DMS153 treated with DMSO at 0.1 percent for 48 hours (cell line): ENCODE measurements around the gene NSUN7.
"Not testable (repeated sequence)": the region's sequence is repeated elsewhere in the genome, so short reads cannot be mapped to it uniquely, and the experiment has no call there.

Source experiments
- DNase-seq: peaks from one replicate; lab custom pipeline; 2025; ENCODE audit not compliant: unreplicated experiment; lab: John Stamatoyannopoulos, UW

Gene NSUN7

DNA sequence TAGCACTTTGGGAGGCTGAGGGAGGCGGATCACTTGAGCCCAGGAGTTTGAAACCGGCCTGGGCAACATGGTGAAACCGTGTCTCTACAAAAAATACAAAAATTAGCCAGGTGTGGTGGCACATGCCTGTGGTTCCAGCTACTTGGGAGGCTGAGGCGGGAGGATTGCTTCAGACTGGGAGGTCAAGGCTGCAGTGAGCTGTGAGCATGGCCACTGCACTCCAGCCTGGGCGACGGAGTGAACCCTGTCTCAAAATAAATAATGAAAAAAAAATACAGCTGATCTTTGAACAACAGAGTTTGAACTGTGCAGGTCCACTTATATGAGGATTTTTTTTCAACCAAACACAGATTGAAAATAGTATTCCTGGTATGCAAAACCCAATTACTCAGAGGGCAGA is 67.4 kb downstream of the NSUN7 start:
- not testable (repeated sequence) for DNase-seq

DNA sequence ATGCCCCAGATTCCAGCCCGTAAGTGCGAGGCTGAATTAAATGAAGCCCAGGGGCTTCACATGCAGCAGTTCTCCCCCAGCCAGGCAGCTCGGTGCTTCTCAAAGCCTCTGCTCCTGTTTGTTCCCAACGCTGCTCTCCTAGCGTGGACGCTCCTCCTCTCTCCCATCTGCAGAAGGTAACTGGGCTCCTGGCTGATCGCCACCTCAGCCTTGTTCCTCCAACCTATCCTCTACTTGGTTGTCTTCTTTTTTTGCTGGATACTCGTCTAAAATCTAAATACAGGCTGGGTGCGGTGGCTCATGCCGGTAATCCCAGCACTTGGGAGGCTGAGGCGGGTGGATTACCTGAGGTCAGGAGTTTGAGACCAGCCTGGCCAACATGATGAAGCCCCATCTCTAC is 70.3 kb downstream of the NSUN7 start:
- no peak for DNase-seq

DNA sequence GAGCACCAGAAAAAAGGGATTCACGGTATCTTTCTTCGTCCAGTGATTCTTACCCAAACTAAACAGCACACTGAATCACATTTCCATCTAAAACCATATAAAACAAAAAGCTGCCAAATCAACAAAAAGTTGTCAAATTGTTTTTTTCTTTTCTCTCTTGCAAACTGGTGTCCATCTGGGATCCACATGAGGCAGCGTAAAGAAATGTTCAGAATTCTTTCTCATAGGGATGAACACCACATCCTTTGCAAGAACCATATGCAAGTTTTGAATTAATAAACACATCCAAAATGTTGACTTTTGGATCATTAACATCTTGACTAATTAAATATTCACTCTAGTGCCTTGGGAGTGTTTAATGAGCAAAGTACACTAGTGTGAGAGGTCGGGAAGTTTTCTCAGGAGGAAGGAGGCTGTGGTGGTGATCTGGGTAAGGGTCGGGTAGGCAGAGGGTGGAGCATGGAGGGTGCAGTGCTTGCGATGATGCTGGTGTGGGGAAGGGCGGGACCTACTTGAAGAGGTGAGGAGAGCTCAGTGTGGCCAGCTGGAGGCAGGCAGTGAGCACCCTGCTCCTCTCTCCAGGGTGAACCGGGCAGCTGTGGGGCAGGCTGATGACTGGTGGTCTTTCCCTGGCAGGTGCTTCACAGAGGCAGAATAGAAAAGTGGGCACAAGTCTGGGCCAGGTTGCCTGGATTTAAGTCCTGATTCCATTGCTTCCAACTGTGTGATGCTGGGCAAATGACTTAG is 72.8 kb downstream of the NSUN7 start:
- no peak for DNase-seq

- DNase-seq = no peak
Measured at GRCh38 chr4:40825014-40825838, 75.5 kb downstream of the NSUN7 start.

DNA sequence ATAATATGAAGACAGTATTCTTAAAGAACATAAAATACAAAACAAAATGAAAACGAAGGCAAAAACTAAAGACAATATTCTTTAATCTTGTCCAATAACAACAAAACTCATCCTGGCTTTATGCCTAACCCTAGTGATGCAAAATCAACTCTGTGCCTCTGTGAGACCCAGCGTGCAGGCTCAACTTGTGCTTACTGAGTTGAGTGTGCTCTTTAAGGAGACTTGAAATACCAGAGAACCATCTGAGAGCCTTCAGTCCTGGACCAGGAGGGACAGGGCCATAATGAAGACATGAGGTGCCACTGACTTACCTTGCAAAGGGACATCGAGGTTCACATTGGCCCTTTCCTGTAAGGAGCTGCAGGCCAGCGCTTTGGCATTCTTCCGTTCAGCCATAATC is 77.1 kb downstream of the NSUN7 start:
- DNase-seq = no peak

DNA sequence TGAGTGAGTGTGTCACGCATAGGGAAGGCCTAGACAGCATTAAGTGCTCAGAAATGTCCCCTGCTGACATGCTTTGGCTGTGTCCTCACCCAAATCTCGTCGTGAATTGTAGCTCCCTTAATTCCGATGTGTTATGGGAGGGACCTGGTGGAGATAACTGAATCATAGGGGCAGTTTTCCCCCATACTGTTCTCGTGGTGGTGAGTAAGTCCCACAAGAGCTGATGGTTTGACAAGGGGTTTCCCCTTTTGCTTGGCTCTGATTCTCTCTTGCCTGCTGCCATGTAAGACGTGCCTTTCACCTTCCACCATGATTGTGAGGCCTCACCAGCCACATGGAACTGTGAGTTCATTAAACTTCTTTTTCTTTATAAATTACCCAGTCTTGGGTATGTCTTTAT is 78.0 kb downstream of the NSUN7 start:
- no peak for DNase-seq

DNA sequence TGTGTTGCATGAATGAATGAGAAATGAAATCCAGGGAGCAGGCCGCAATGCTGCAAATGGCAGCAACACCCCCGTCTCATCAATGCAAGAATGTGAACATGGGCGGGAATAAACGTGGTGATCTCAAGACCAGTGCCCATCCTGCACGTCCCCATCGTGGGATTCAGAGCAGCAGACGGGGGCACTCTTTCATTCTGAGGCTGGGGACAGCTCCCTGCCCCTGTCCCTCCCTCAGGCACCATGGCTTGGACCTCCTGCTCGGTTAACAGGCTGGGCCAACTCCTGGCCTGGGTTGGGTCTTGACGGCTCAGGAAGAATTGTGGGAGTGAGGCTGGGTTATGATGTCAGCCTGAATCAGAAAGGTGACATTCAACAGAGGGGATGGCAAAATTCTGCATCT is 78.9 kb downstream of the NSUN7 start:
- DNase-seq = no peak

- no peak for DNase-seq
Measured at GRCh38 chr4:40829586-40829985, 79.8 kb downstream of the NSUN7 start.

- no peak for DNase-seq
Measured at GRCh38 chr4:40831146-40831907, 81.6 kb downstream of the NSUN7 start.

DNA sequence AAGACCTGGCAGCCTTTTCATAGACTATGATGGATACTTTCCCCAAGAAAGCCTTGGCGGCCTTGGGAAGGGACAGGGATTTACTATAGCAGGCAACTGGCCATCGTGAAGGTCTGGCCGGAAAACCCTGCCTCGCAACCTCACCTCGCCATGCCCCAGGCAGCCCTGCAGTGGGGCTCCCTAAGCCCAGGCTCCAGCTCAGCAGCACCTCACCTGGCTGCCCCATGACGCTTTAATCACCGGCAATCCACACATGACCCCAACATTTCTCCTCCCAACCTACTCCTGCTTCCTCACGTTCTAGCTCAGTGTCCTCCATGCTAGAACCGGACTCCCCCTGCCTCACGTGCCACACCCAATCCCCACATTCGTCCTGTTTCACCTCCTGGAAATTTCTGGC is 82.4 kb downstream of the NSUN7 start:
- no peak for DNase-seq

DNA sequence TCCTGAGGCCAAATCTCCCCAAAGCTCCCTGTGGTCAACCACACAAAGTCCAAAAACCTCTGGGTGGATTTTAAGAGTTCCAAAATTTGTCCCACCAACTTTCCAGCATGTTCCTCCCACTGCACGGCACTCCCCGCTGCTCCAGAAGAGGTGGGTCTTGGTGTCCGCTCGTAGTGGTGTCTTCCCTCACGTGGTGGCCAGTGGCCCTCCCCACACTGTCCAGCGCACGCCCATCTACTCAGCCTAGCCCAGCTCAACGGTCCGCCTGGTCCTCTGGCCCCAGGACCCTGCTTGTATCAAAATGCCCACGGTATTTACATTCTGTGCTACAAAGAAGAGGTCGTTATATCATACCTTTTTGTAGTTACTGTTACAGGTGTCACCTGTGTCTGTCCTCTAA is 83.5 kb downstream of the NSUN7 start:
- DNase-seq = no peak

DNA sequence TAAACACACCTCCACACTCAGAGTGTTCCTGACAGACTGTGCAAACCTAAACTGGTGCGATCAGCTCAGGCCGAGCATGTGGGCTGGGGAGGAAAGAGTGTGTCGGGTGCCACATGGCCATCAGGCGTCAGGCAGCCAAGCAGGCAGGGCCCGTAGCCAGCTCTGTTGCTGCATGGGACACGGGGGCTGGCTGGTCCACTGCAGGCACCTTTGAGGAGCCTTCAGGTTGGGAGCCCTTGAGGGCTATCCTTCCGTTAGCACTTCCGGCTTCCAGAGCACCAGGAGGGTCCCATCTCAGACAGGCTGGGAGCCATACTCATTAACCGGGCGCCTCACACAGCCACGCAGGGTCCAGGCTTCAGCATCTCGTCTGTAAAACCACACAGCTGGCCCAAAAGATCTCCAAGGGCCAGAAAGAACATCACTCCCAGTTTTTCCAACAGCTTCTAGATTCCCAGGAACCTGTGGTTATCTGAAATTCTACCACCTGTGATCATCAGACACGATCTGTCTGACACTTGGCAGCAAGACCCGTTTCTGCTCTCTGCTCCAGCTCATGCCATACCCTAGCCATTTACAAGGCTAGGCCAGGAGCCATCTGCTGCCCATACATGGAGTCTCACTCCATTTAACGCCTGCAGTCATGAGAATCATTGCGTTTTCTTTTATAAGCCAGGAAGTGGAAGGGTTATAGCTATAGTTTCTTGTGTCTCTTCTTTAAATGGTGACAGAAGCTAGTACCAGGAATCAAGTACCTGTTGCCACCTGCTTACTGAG is 87.5 kb downstream of the NSUN7 start:
- no peak for DNase-seq

GRCh38 chr4:40838742-40839141 is 89.0 kb downstream of the NSUN7 start:
- DNase-seq = no peak

DNA sequence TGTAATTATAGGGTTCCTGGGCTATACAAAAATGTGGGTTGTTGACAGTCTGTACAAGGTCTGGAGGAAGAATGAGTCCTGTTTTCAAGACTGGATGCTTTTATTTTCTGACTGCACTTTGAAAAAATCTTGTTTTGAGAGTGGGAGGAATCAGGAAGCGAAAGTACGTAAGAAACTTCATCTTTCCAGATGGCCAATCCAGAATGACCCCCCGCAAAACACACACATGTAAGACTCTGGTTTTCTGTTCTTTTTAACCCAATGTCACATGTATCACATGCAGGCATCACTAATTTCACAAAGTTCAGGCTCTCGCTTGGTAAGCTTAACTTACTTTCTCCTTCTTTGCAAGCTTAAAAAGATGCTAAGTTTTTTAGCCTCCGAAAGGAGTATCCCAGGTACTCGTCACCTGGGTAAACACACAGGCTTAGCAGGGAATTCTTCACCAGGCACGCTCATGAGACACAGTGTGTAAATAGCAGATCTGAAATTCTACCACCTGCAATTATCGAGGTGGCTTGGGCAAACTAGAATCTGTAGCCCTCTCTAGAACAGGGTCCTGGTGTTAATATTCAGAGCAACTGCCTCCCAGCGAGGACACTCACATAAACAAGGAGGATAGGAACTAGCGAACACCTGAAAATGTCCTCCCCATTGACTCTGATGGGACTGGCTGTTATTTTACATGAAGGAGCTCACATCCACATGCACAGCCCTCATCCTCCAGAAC is 90.7 kb downstream of the NSUN7 start:
- DNase-seq = no peak

DNA sequence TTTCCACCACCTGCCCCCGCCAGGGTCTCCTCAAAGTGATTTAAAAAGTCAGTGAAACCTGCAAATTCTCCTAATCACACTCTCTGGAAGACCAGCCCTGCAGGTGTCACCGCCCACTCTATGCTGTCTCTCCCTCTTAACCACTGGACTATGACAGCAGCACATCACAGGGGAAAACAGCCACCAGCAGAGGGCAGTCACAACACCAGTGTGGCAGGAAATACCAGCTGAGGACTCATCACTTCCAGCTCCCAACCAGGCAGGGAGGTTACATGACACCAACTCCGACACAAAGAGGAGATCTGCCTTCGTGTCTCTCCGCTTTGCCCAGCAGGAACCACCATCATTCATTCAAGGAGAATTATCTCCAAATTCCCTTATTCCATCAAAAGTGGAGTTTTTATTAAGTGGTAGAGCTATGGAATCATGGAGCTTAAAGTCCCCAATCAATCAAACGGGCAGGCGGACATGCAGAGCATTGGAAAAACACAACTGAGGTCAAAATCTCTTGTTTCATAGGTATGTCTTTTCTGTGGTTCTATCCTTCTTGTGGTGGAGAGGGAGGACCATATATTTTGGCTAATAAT is 91.3 kb downstream of the NSUN7 start:
- DNase-seq = no peak

GRCh38 chr4:40842318-40842717 is 92.6 kb downstream of the NSUN7 start:
- no peak for DNase-seq

DNA sequence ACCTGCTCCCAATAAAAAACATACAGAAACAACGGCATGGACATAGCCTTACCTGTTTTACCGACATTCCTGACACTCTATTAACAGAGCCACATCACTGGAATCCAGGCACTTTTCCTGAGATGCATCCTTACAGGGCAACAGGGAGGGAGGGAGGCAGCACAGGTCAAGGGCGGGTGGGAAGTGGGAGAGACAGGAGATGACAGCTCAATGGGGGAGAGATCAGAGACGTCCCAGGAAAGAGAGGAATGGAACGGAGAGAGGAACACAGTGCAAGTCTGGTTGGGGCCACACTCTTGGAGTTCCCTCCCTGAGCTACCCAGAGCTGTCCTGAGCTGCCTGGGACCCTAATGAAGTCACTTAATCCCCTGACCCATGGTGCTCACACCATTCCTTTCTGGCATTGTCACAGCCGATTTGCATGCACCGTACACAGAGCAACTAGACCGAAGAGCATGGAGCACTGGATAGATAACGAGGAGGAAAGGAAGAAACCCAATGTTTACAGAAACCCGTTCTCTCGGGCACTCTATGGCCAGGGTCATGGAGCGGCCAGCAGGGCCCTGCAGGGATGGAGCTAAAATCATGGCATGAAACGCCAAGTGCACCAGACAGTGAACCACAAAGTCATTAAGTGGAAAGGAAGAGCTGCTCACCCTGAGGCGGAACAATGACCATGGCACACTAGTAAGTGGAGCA is 93.1 kb downstream of the NSUN7 start:
- no peak for DNase-seq

- no peak for DNase-seq
Measured at GRCh38 chr4:40843696-40844095, 93.9 kb downstream of the NSUN7 start.

DNA sequence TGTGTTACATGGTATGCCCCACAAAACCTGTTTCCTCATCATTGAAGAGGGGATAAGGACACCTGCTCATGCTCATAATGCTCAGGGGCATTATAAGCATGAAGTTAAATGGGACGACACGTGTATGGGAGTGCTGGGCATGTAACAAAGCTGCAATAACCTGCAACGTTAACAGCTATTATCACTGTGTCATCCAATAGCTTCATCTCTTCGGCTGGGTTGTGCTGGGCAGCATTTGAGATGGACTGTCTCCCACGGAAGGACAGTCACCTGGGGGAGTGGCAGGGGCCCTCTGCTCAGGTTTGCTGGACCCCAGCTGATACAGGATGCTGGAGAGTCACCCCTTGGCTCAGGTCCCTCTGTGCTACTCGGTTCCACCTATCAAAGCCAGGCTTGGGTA is 94.5 kb downstream of the NSUN7 start:
- DNase-seq = no peak
